H1 (cell line): ENCODE measurements around the gene GNG13. TPM values are rescaled to one million over a fixed set of nuclear protein-coding genes. Genes with fewer than 3 reads are reported as not detected.
A peak's percentile ranks its signal among the peaks of the same experiment; 100 is the strongest.

ENCODE experiments used
- CTCF ChIA-PET: fragments of 300-600 bp; sonication (Branson Sonifier 250); formaldehyde crosslinking; loops from one replicate; lab custom pipeline; 2021; ENCODE audit not compliant: partially characterized antibody; lab: Charles Lee
- POLR2A ChIA-PET: fragments of 300-600 bp; sonication (Branson Sonifier 250); formaldehyde crosslinking; loops from one replicate; lab custom pipeline; 2021; ENCODE audit warnings: inconsistent platforms; ENCODE audit not compliant: partially characterized antibody; lab: Charles Lee
- DNase-seq, 2 experiments: peaks; one replicate each; pipeline versions ENCODE4 v3.0.0 to v3.0.0-alpha.2; 2010 to 2022; ENCODE audit warnings: low spot score in 2 of 2, low read depth in 1 of 2, mixed read lengths in 1 of 2
- FAIRE-seq: peaks from 2 replicates; lab custom pipeline; 2011; peaks lifted over from hg19 to GRCh38; lab: Jason Lieb, UNC
- H2AFZ ChIP-seq: 2 replicates; pipeline ENCODE4 v1.8.1; 2012; ENCODE audit warnings: low read length, inconsistent platforms
- H2AK5ac ChIP-seq: 2 replicates; pipeline ENCODE4 v1.6.1; 2013; ENCODE audit warnings: low read depth, low read length
- H2BK120ac ChIP-seq: replicated peaks from 2 replicates; pipeline ENCODE3; 2013; ENCODE audit warnings: low read depth, low read length, inconsistent platforms
- H2BK12ac ChIP-seq: 2 replicates; pipeline ENCODE4 v1.6.1; 2013; ENCODE audit warnings: low read depth, low read length
- H2BK15ac ChIP-seq: 2 replicates; pipeline ENCODE4 v1.6.1; 2013; ENCODE audit warnings: low read length
- H2BK20ac ChIP-seq: 2 replicates; pipeline ENCODE4 v1.6.1; 2013; ENCODE audit warnings: low read length
- H2BK5ac ChIP-seq: 2 replicates; pipeline ENCODE4 v1.6.1; 2013; ENCODE audit warnings: low read depth, low read length
- H3K14ac ChIP-seq: 2 replicates; pipeline ENCODE4 v1.6.1; 2013; ENCODE audit warnings: inconsistent platforms; ENCODE audit not compliant: insufficient read length
- H3K18ac ChIP-seq: 2 replicates; pipeline ENCODE4 v1.6.1; 2013; ENCODE audit warnings: low read length; ENCODE audit errors: extremely low read depth
- H3K23ac ChIP-seq: 2 replicates; pipeline ENCODE4 v1.6.1; 2013; ENCODE audit warnings: inconsistent platforms; ENCODE audit not compliant: insufficient read length
- H3K23me2 ChIP-seq: 2 replicates; pipeline ENCODE4 v1.6.1; 2013; ENCODE audit warnings: low read depth, low read length
- H3K27ac ChIP-seq: 2 replicates; pipeline ENCODE4 v1.6.1; 2011; ENCODE audit warnings: low read depth, low read length, inconsistent platforms
- H3K27me3 ChIP-seq, 4 experiments: replicated peaks in 1 of 4; 1 replicate in 1 of 4; 2 replicates in 3 of 4; pipeline versions ENCODE4 v1.6.1 to v1.8.1; 2011 to 2013; ENCODE audit warnings: low read length in 3 of 4, mild to moderate bottlenecking in 3 of 4, inconsistent platforms in 2 of 4, mixed read lengths in 2 of 4, moderate library complexity in 1 of 4; ENCODE audit not compliant: control insufficient read depth in 3 of 4, insufficient read depth in 3 of 4; ENCODE audit errors: extremely low read depth in 1 of 4
- H3K36me3 ChIP-seq, 4 experiments: 2 replicates each; pipeline versions ENCODE4 v1.6.1 to v1.8.1; 2011 to 2013; ENCODE audit warnings: mild to moderate bottlenecking in 4 of 4, low read length in 3 of 4, moderate library complexity in 2 of 4, control low read depth in 1 of 4, inconsistent platforms in 1 of 4; ENCODE audit not compliant: insufficient read depth in 4 of 4, control insufficient read depth in 2 of 4
- H3K4ac ChIP-seq: replicated peaks from 2 replicates; pipeline ENCODE3; 2013; ENCODE audit warnings: low read length, low read depth, mixed read lengths, inconsistent platforms; ENCODE audit not compliant: insufficient read length
- H3K4me1 ChIP-seq, 4 experiments: replicated peaks in 1 of 4; 1 replicate in 1 of 4; 2 replicates in 3 of 4; pipeline versions ENCODE4 v1.6.1 to v1.8.1; 2011 to 2013; ENCODE audit warnings: low read length in 3 of 4, inconsistent platforms in 2 of 4, mixed read lengths in 1 of 4; ENCODE audit not compliant: insufficient read depth in 4 of 4, control insufficient read depth in 3 of 4
- H3K4me2 ChIP-seq, 2 experiments: 2 replicates each; pipeline versions ENCODE4 v1.6.1 to v1.8.1; 2011 to 2013; ENCODE audit warnings: low read depth in 2 of 2, low read length in 2 of 2, control low read depth in 1 of 2, inconsistent platforms in 1 of 2, mild to moderate bottlenecking in 1 of 2; ENCODE audit not compliant: insufficient read depth in 1 of 2
- H3K4me3 ChIP-seq, 4 experiments: fragments of 200-600, 300-600 bp in 1 of 4; sonication (generic), shearing (Covaris generic), sonication (Bioruptor Twin) in 1 of 4; 2 replicates each; pipeline versions ENCODE4 v1.5.1 to v1.8.1; 2011 to 2016; ENCODE audit warnings: low read length in 4 of 4, low read depth in 3 of 4, control low read depth in 2 of 4, inconsistent platforms in 2 of 4, mild to moderate bottlenecking in 2 of 4, mixed read lengths in 1 of 4, moderate library complexity in 1 of 4; ENCODE audit not compliant: insufficient read depth in 2 of 4; ENCODE audit errors: extremely low read depth in 1 of 4
- H3K56ac ChIP-seq: replicated peaks from 2 replicates; pipeline ENCODE3; 2013; ENCODE audit warnings: low read depth, mild to moderate bottlenecking, mixed read lengths, low read length, inconsistent platforms; ENCODE audit not compliant: insufficient read length
- H3K79me1 ChIP-seq: 2 replicates; pipeline ENCODE4 v1.6.1; 2013; ENCODE audit warnings: low read depth, low read length, control low read depth
- H3K79me2 ChIP-seq, 2 experiments: 2 replicates each; pipeline versions ENCODE4 v1.6.1 to v1.8.1; 2012 to 2013; ENCODE audit warnings: low read length in 2 of 2, mild to moderate bottlenecking in 2 of 2, inconsistent platforms in 1 of 2; ENCODE audit not compliant: insufficient read depth in 2 of 2, control insufficient read depth in 1 of 2
- H3K9ac ChIP-seq, 4 experiments: replicated peaks in 1 of 4; 1 replicate in 1 of 4; 2 replicates in 3 of 4; pipeline versions ENCODE4 v1.6.1 to v1.8.1; 2011 to 2013; ENCODE audit warnings: low read depth in 3 of 4, low read length in 3 of 4, control low read depth in 2 of 4, mild to moderate bottlenecking in 2 of 4, moderate library complexity in 2 of 4, inconsistent platforms in 1 of 4; ENCODE audit errors: extremely low read depth in 1 of 4
- H3K9me3 ChIP-seq, 2 experiments: 2 replicates each; pipeline versions ENCODE4 v1.6.1 to v1.8.1; 2012 to 2013; ENCODE audit warnings: mild to moderate bottlenecking in 2 of 2, moderate library complexity in 2 of 2, control low read depth in 1 of 2, inconsistent platforms in 1 of 2, low read depth in 1 of 2, low read length in 1 of 2, mixed read lengths in 1 of 2; ENCODE audit not compliant: insufficient read depth in 2 of 2
- H4K20me1 ChIP-seq, 2 experiments: replicated peaks in 1 of 2; 2 replicates each; pipeline versions ENCODE3 to v1.8.1; 2011 to 2013; ENCODE audit warnings: inconsistent platforms in 2 of 2, low read length in 2 of 2, mild to moderate bottlenecking in 1 of 2; ENCODE audit not compliant: insufficient read depth in 2 of 2, control insufficient read depth in 1 of 2
- H4K5ac ChIP-seq: 2 replicates; pipeline ENCODE4 v1.6.1; 2013; ENCODE audit warnings: low read length, low read depth, mixed read lengths, inconsistent platforms; ENCODE audit not compliant: insufficient read length
- H4K8ac ChIP-seq: 2 replicates; pipeline ENCODE4 v1.8.0; 2013; ENCODE audit warnings: mild to moderate bottlenecking, moderate library complexity, low read length, inconsistent platforms; ENCODE audit not compliant: insufficient read depth; ENCODE audit errors: extremely low read depth
- H4K91ac ChIP-seq: replicated peaks from 2 replicates; pipeline ENCODE3; 2013; ENCODE audit warnings: low read length, mixed read lengths, inconsistent platforms; ENCODE audit not compliant: insufficient read length
- CBX8 ChIP-seq: fragments of 300-800, 300-1000 bp; sonication (generic); IDR thresholded peaks from 2 replicates; pipeline ENCODE4 v1.7.1; 2016; ENCODE audit warnings: low read depth, low read length, borderline replicate concordance
- CHD2 ChIP-seq: IDR thresholded peaks from 2 replicates; pipeline ENCODE4 v1.6.1; 2012; ENCODE audit warnings: low read length, improper control_type of control experiment
- CTBP2 ChIP-seq: IDR thresholded peaks from 2 replicates; pipeline ENCODE4 v1.7.0; 2011; ENCODE audit warnings: borderline replicate concordance, mild to moderate bottlenecking, moderate library complexity, mixed read lengths, low read length; ENCODE audit not compliant: insufficient read depth, insufficient read length
- GABPA ChIP-seq: IDR thresholded peaks from 2 replicates; pipeline ENCODE4 v1.6.1; 2011; ENCODE audit warnings: mild to moderate bottlenecking, low read length, moderate library complexity, borderline replicate concordance; ENCODE audit not compliant: insufficient read depth
- GTF2F1 ChIP-seq: IDR thresholded peaks from 2 replicates; pipeline ENCODE4 v1.6.1; 2012; ENCODE audit warnings: low read depth, low read length, improper control_type of control experiment, borderline replicate concordance
- JUN ChIP-seq: IDR thresholded peaks from 2 replicates; pipeline ENCODE4 v1.6.1; 2011; ENCODE audit warnings: low read depth, mild to moderate bottlenecking, improper control_type of control experiment, low read length
- MAFK ChIP-seq: IDR thresholded peaks from 2 replicates; pipeline ENCODE4 v1.6.1; 2012; ENCODE audit warnings: low read depth, mild to moderate bottlenecking, improper control_type of control experiment, low read length
- SIX5 ChIP-seq: IDR thresholded peaks from 2 replicates; pipeline ENCODE4 v1.6.1; 2011; ENCODE audit warnings: mild to moderate bottlenecking, low read depth, low read length
- SRF ChIP-seq: IDR thresholded peaks from 2 replicates; pipeline ENCODE4 v1.6.1; 2011; ENCODE audit warnings: mild to moderate bottlenecking, low read depth, low read length, moderate library complexity
- TAF7 ChIP-seq: optimal IDR thresholded peaks from 2 replicates; pipeline ENCODE3; 2011; ENCODE audit warnings: low read depth, mild to moderate bottlenecking, inconsistent platforms, low read length, moderate library complexity, borderline replicate concordance
- TCF12 ChIP-seq: IDR thresholded peaks from 2 replicates; pipeline ENCODE4 v1.6.1; 2011; ENCODE audit warnings: low read depth, mild to moderate bottlenecking, low read length
- ZNF274 ChIP-seq: IDR thresholded peaks from 2 replicates; pipeline ENCODE4 v1.7.0; 2012; ENCODE audit warnings: low read length, borderline replicate concordance; ENCODE audit errors: extremely low read depth
- WGBS, 2 experiments: shearing (Covaris generic) in 1 of 2; methylation state at CpG; one replicate each; pipeline versions ENCODE4 v1.1.6 to v1.1.7; 2013 to 2015; ENCODE audit warnings: low lambda C conversion rate in 2 of 2, mixed read lengths in 2 of 2, inconsistent platforms in 1 of 2, low coverage in 1 of 2, missing lambda C conversion rate in 1 of 2; ENCODE audit not compliant: insufficient replicate concordance in 2 of 2, insufficient coverage in 1 of 2, insufficient read length in 1 of 2; ENCODE audit errors: extremely low coverage in 1 of 2, missing lambda C conversion rate in 1 of 2; 5-methylcytosine and 5-hydroxymethylcytosine counted together
- polyA plus RNA-seq, 7 experiments: library from polyadenylated mRNA; depleted of rRNA in 3 of 7; stranded (reverse) in 5 of 7; unstranded in 2 of 7; fragments of >200 nt in 5 of 7; fragments of 200-250 nt in 2 of 7; gene quantifications; 1 replicate in 5 of 7; 2 replicates in 1 of 7; 4 replicates in 1 of 7; pipeline versions ENCODE4 v1.2.1 to v1.2.3, GENCODE V29; 2011 to 2013; ENCODE audit warnings: missing spikeins in 2 of 7, mixed read lengths in 2 of 7
- total RNA-seq: library from RNA; stranded (reverse); fragmentation: NEBNext Ultra II Directional; extraction: Animal tissue kit (Norgen Biotek cat#: 25700); gene quantifications from 2 replicates; pipeline ENCODE4 v1.2.1, GENCODE V29; 2021

GNG13 gene
- total and polyA plus RNA-seq, 2 of the 8 experiments (the other 6 are each of a cell fraction or from before 2014, with no cell fraction given), result not detected

DNA sequence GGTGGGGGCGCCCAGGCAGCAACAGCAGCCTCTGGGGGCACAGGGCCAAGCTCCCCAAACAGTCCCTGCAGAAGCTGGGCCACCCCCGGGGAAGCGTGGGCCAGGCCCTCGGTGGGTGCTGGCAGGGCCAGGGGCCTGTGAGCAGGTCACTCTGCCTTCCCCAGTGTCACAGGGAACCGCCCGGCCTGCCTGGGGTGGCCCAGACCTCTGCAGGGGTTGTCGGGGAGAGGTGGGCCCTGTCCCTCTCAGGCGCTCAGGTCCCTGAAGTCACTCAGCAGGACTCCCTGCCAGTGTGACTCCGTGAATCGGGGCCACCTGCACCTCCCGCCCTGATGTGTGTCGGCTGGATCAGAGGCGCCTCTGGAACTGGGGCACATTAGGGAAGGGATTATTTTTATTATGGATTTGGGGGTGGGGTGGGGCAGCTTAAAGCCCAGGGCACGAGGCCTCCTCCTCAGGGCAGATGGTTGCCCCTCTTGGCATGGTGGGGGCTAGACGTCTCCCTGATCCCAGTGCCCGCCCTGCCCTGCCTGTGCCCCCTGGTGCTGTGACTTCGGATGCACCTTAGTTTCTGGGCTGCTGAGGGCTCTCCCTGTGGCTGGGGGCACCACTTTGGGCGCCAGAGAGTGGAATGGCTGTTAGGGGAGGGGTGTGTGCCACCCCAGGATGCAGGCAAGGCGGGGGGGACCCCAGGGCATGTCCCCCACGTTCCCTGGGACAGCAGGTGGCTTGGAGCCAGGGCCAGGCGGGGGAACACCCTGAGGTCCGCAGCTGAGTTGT lies 1.2 kb upstream of the GNG13 start:
- Histone ChIP-seq H4K5ac (no peak overlapping the region), H2BK15ac (no peak overlapping the region), H3K14ac (no peak overlapping the region), H4K20me1 (peaks cover 5 to 12% of the 10 kb centered on the region in 2 experiments), H3K36me3 (peaks cover 0 to 6% (median 0%) of the 10 kb centered on the region in 4 experiments; a peak in 3 of 8 replicates), H3K79me2 (no peaks in the 10 kb centered on the region), H2AK5ac (no peak overlapping the region), H3K23me2 (peaks cover 3% of the 10 kb centered on the region; the same call in 1 of the 2 replicates), H3K27me3 (peaks cover 1 to 45% (median 28%) of the 10 kb centered on the region in 4 experiments; a peak in 6 of 7 replicates), H3K4me1 (peaks cover 0 to 17% (median 3%) of the 10 kb centered on the region in 4 experiments; a peak in 4 of 7 replicates), H3K9me3 (no peaks in the 10 kb centered on the region), H2BK20ac (no peak overlapping the region), H2BK12ac (no peak overlapping the region), H2BK120ac (no peak overlapping the region), H3K79me1 (no peaks in the 10 kb centered on the region), H3K4me3 (no peak overlapping the region), H3K18ac (no peak overlapping the region), H3K27ac (no peak overlapping the region), H2BK5ac (no peak overlapping the region), H4K8ac (peak overlapping the region; percentile 23; the same call in 1 of the 2 replicates), H3K23ac (no peak overlapping the region), H3K9ac (no peak overlapping the region), H3K56ac (no peak overlapping the region), H3K4ac (no peak overlapping the region), H3K4me2 (peak overlapping the region; percentile 66 to 85; a peak in 1 of 4 replicates), H4K91ac (no peak overlapping the region), H2AFZ (no peak overlapping the region)
- CTCF ChIA-PET, result interaction anchor here (0.9 to 3.9 kb wide), 8 partner anchors 9 to 123 kb away, joined by 3 to 24 read pairs (median 6); partner anchors contain the start of gene METRN
- POLR2A ChIA-PET, result interaction anchor here (0.9 to 5.6 kb wide), 15 partner anchors 12 to 477 kb away, joined by 3 to 55 read pairs (median 4); partner anchors contain the start of genes ANTKMT, CCDC78, CHTF18 and HAGHL
- no peak for FAIRE-seq
- no peak for DNase-seq
- WGBS, 2 experiments, result 75% methylated on average over 17 of the region's 22 CpGs; no CpG with 5 or more reads in 1 of the 2 experiments
- TF ChIP-seq CHD2, result no peak
- TF ChIP-seq GTF2F1, result no peak
- no peak for TF ChIP-seq CTBP2
- no peak for TF ChIP-seq SRF
- TF ChIP-seq TAF7, result no peak
- TF ChIP-seq MAFK, result no peak
- no peak for TF ChIP-seq ZNF274
- TF ChIP-seq JUN, result no peak
- TF ChIP-seq CBX8, result no peak
- TF ChIP-seq GABPA, result no peak
- no peak for TF ChIP-seq SIX5
- TF ChIP-seq TCF12, result no peak
